K562 (cell line): ENCODE data around the gene ARHGEF1.

Experiments
- CBX8 ChIP-seq: fragments of 200-600 bp; sonication (generic); IDR thresholded peaks from 2 replicates; pipeline ENCODE4 v1.6.1; 2012; ENCODE audit warnings: borderline replicate concordance, mixed run types, low read depth, mild to moderate bottlenecking, moderate library complexity, mixed read lengths, low read length, control low read depth, inconsistent platforms; ENCODE audit not compliant: poor library complexity, severe bottlenecking; ENCODE audit errors: extremely low read depth
- CTCF ChIP-seq, 3 experiments: IDR thresholded peaks in 2 of 3; conservative IDR thresholded peaks in 1 of 3; 2 replicates each; pipeline ENCODE4 v1.5.1; 2011 to 2012; ENCODE audit warnings: low read length in 3 of 3, mild to moderate bottlenecking in 3 of 3, control low read depth in 2 of 3, improper control_type of control experiment in 1 of 3, inconsistent platforms in 1 of 3, low read depth in 1 of 3, mixed read lengths in 1 of 3, moderate library complexity in 1 of 3; ENCODE audit not compliant: insufficient read depth in 2 of 3
- ILF3 ChIP-seq: fragments of 450-650 bp; IDR thresholded peaks from 2 replicates; pipeline ENCODE4 v1.6.1; 2018; ENCODE audit warnings: antibody characterized with exemption, mild to moderate bottlenecking, moderate library complexity, borderline replicate concordance
- MYBL2 ChIP-seq, 2 experiments: fragments of 450-650 bp in 1 of 2; sonication (generic) in 1 of 2; formaldehyde crosslinking in 1 of 2; IDR thresholded peaks; 2 replicates each; pipeline versions ENCODE4 v1.6.1 to v1.8.1; 2017 to 2022; ENCODE audit warnings: borderline replicate concordance in 1 of 2, inconsistent platforms in 1 of 2, low read depth in 1 of 2, mild to moderate bottlenecking in 1 of 2, missing genetic modification reagents in 1 of 2, moderate library complexity in 1 of 2
- PHF8 ChIP-seq: fragments of 200-600 bp; sonication (generic); IDR thresholded peaks from 2 replicates; pipeline ENCODE4 v1.6.1; 2012; ENCODE audit warnings: mixed run types, mild to moderate bottlenecking, inconsistent platforms, low read length, moderate library complexity, borderline replicate concordance
- SMAD1 ChIP-seq: fragments of 150-350 bp; IDR thresholded peaks from 2 replicates; pipeline ENCODE4 v1.6.1; 2014; ENCODE audit warnings: low read length, low read depth; ENCODE audit not compliant: partially characterized antibody
- SMAD2 ChIP-seq: fragments of 150-350 bp; IDR thresholded peaks from 2 replicates; pipeline ENCODE4 v1.6.1; 2014; ENCODE audit warnings: low read depth, mild to moderate bottlenecking, low read length
- SMARCA5 ChIP-seq: fragments of 450-650 bp; IDR thresholded peaks from 2 replicates; pipeline ENCODE4 v1.6.1; 2016
- TBP ChIP-seq: optimal IDR thresholded peaks from 2 replicates; pipeline ENCODE3; 2011; ENCODE audit warnings: low read depth, low read length, improper control_type of control experiment
- TGIF2 ChIP-seq: sonication (generic); formaldehyde crosslinking; IDR thresholded peaks from 2 replicates; pipeline ENCODE4 v1.8.1; 2022; ENCODE audit warnings: mild to moderate bottlenecking, missing genetic modification reagents, moderate library complexity
- ZNF644 ChIP-seq: fragments of 200-800 bp; sonication (Bioruptor generic); IDR thresholded peaks from 2 replicates; pipeline ENCODE4 v1.6.1; 2016; ENCODE audit warnings: low read depth, missing genetic modification characterization, missing compliant biosample characterization
- TF ChIP-seq, protein P1 (sequence below): sonication (generic); formaldehyde crosslinking; IDR thresholded peaks from 2 replicates; pipeline ENCODE4 v1.8.1; 2023; ENCODE audit warnings: mild to moderate bottlenecking, missing genetic modification reagents

DNA sequence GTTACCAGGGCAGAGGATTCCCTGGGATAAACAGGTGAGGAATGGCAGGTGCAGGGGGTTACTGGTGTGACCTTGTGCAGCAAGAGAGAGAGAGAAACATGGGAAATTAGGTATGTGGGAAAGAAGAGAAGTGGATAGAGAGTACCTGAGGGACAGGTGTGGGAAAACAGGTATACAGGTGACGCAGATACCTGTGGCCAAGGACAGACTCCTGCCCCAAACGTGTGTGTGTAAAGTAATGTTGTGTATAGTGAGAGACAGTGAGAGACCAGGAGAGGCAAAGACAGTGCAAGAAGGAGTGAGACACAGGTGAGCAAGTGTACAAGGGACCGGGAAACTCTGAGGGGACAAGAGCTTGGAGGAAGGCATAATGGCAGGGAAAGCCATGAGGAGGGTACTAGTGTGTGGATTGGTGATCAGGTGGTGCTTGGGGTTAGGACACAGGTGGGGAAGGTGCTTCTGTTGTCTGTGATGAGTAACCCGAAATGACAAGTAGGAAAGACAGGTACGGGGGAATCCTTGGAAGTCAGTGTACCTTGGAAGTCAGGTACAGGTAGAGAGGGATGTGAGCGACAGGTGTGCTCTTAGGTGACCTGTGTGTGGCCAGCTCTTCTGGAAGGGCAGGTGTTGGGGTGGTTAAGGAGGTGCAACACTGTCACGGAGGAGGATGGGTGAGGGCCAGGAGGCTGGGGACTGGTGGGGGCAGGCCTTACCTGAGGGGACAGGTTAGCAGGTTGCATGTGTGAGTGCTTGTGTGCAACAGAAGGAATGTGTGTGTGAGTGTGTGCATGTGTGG lies 42.4 kb downstream of the ARHGEF1 start:
- no peak for TF ChIP-seq SMARCA5
- no peak for TF ChIP-seq CBX8
- TF ChIP-seq PHF8 = no peak
- TF ChIP-seq CTCF (IDR thresholded peaks at IDR 0.05 in 2 of 3, conservative IDR thresholded peaks at IDR 0.05 in 1 of 3; ENCODE audit: insufficient read depth in 2 of 3, low read depth in 1 of 3, low read length in 3 of 3) = no peak
- no peak for TF ChIP-seq SMAD1
- TF ChIP-seq SMAD2 = no peak
- TF ChIP-seq ZNF644 (tag) = no peak
- no peak for TF ChIP-seq ILF3
- TF ChIP-seq, protein P1, sequence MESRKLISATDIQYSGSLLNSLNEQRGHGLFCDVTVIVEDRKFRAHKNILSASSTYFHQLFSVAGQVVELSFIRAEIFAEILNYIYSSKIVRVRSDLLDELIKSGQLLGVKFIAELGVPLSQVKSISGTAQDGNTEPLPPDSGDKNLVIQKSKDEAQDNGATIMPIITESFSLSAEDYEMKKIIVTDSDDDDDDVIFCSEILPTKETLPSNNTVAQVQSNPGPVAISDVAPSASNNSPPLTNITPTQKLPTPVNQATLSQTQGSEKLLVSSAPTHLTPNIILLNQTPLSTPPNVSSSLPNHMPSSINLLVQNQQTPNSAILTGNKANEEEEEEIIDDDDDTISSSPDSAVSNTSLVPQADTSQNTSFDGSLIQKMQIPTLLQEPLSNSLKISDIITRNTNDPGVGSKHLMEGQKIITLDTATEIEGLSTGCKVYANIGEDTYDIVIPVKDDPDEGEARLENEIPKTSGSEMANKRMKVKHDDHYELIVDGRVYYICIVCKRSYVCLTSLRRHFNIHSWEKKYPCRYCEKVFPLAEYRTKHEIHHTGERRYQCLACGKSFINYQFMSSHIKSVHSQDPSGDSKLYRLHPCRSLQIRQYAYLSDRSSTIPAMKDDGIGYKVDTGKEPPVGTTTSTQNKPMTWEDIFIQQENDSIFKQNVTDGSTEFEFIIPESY (CRISPR knock-in tag) = no peak
- TF ChIP-seq MYBL2 (IDR thresholded peaks at IDR 0.05; ENCODE audit: low read depth) = no peak
- no peak for TF ChIP-seq MYBL2 (CRISPR knock-in tag; IDR thresholded peaks at IDR 0.05; ENCODE audit: borderline replicate concordance)
- TF ChIP-seq TBP = no peak
- no peak for TF ChIP-seq TGIF2 (CRISPR knock-in tag)
